DOHH2 (cell line): ENCODE measurements around the gene STARD13.

ENCODE experiments used
- EZH2phosphoT487 ChIP-seq: fragments of 200-600 bp; sonication (generic); IDR thresholded peaks from 2 replicates; pipeline ENCODE4 v1.6.1; 2017; ENCODE audit warnings: borderline replicate concordance, mild to moderate bottlenecking, antibody characterized with exemption, low read length, moderate library complexity, mixed read lengths
- TF ChIP-seq, protein P1 (sequence below): fragments of 200-600 bp; sonication (generic); IDR thresholded peaks from one replicate; pipeline ENCODE4 v1.5.1; 2014; ENCODE audit warnings: antibody characterized with exemption, mild to moderate bottlenecking, low read depth, low read length; ENCODE audit not compliant: poor library complexity, severe bottlenecking

DNA sequence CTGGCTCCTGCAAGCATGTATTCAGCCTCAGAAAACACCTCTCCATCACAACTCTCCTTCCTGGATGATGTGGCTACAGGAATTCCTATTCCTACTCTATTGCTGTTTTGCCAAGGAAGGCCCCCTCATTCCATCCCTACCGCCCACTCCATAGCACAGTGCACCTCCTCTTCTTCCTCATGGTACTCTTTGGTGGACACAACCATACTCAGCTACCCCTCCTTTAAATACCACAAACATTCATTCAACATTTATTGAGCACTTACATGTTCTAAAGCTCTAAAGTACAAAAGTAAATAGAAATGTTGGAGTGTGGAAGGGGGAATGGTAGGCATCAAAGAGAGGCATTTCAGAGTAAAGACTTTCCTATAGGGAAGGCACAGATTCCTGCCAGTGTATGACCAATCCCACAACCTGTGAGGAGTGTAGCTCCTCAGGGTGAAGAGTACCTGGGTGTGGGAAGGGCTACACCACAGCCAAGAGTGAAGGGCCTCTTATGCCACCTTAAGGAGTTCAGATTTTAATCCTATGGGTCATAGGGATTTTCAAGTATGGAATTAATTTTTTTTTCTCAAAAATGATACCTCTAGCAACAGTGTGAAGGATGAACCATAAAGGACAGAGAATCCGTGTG, 42.5 kb downstream of the STARD13 start:
- TF ChIP-seq, protein P1, sequence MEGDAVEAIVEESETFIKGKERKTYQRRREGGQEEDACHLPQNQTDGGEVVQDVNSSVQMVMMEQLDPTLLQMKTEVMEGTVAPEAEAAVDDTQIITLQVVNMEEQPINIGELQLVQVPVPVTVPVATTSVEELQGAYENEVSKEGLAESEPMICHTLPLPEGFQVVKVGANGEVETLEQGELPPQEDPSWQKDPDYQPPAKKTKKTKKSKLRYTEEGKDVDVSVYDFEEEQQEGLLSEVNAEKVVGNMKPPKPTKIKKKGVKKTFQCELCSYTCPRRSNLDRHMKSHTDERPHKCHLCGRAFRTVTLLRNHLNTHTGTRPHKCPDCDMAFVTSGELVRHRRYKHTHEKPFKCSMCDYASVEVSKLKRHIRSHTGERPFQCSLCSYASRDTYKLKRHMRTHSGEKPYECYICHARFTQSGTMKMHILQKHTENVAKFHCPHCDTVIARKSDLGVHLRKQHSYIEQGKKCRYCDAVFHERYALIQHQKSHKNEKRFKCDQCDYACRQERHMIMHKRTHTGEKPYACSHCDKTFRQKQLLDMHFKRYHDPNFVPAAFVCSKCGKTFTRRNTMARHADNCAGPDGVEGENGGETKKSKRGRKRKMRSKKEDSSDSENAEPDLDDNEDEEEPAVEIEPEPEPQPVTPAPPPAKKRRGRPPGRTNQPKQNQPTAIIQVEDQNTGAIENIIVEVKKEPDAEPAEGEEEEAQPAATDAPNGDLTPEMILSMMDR: no peak
- no peak for TF ChIP-seq EZH2phosphoT487
